Neural crest cell (in vitro differentiated cells): ENCODE results near the gene RAB37. TPM values are rescaled to one million over a fixed set of nuclear protein-coding genes. Genes with fewer than 3 reads are reported as not detected.

Source experiments
- DNase-seq: peaks from one replicate; pipeline ENCODE4 v3.0.0; 2021; ENCODE audit warnings: low read depth, mixed read lengths, low spot score
- H3K27ac Mint-ChIP-seq: one replicate; pipeline ENCODE4 v1.8.0; 2021; ENCODE audit warnings: mild to moderate bottlenecking, mixed read lengths; ENCODE audit not compliant: unreplicated experiment
- H3K27me3 Mint-ChIP-seq: 2 replicates; pipeline ENCODE4 v1.8.0; 2021; ENCODE audit warnings: low read depth, mild to moderate bottlenecking, mixed read lengths
- H3K36me3 Mint-ChIP-seq: 2 replicates; pipeline ENCODE4 v1.8.0; 2021; ENCODE audit warnings: low read depth, mild to moderate bottlenecking, mixed read lengths
- H3K4me1 Mint-ChIP-seq: 2 replicates; pipeline ENCODE4 v1.8.0; 2021; ENCODE audit warnings: mixed read lengths
- H3K4me3 Mint-ChIP-seq: one replicate; pipeline ENCODE4 v1.8.0; 2021; ENCODE audit warnings: mild to moderate bottlenecking, mixed read lengths
- H3K9me3 Mint-ChIP-seq: 2 replicates; pipeline ENCODE4 v1.8.0; 2021; ENCODE audit warnings: mixed read lengths
- total RNA-seq: library from RNA; stranded (reverse); gene quantifications from 2 replicates; pipeline ENCODE4 v1.2.1, GENCODE V29; 2021
- TF ChIP-seq, protein P1 (sequence below): fragments of 200-600 bp; sonication (generic); conservative IDR thresholded peaks from 2 replicates; pipeline ENCODE4 v1.5.0; 2021; ENCODE audit warnings: antibody characterized with exemption, mild to moderate bottlenecking

RAB37 gene
- total RNA-seq, 1 donor from 2014 or later = not detected

DNA sequence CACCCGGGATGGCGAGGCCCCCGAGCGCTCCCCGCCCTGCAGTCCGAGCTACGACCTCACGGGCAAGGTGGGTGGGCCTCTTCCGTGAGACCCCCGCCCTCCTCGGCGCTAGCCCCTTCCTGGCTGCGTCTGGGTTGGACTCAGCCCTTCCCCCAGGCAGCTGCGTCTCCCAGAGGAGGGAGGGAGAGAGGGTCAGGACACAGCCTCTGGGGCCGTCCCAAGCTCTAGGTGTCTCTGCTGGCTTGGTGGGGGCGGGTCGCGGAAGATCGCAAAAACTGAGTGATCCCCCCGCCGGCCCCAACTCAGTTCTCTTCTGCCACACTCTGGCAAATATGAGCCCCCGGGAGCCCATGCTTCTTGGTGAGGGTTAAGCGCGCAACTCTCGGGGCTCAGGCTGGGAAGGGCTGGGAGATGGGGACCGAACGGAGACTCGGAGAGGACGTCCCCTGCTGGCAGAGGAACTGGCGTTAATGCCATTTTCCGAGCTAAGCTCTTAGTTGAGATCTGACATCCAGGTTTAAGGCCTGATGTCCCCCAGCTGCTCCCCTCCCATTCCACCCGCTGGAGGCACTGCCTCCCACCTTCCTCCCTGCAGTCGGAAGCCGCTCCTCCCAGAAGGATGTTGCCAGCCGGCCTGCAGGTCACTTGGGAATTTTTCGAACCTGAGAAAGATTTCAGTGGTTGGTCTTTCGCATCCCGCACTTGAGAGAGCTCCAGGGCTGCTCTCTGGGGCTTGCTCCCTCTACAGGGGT is 419 bp downstream of the RAB37 start:
- H3K4me1 Mint-ChIP-seq = peaks cover 24% of the 10 kb centered on the region
- peak overlapping the region; percentile 31 for H3K4me3 Mint-ChIP-seq
- peaks cover 37% of the 10 kb centered on the region for H3K27me3 Mint-ChIP-seq
- TF ChIP-seq, protein P1, sequence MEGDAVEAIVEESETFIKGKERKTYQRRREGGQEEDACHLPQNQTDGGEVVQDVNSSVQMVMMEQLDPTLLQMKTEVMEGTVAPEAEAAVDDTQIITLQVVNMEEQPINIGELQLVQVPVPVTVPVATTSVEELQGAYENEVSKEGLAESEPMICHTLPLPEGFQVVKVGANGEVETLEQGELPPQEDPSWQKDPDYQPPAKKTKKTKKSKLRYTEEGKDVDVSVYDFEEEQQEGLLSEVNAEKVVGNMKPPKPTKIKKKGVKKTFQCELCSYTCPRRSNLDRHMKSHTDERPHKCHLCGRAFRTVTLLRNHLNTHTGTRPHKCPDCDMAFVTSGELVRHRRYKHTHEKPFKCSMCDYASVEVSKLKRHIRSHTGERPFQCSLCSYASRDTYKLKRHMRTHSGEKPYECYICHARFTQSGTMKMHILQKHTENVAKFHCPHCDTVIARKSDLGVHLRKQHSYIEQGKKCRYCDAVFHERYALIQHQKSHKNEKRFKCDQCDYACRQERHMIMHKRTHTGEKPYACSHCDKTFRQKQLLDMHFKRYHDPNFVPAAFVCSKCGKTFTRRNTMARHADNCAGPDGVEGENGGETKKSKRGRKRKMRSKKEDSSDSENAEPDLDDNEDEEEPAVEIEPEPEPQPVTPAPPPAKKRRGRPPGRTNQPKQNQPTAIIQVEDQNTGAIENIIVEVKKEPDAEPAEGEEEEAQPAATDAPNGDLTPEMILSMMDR = peak; percentile 55
- H3K36me3 Mint-ChIP-seq = no peaks in the 10 kb centered on the region
- DNase-seq = no peak
- no peaks in the 10 kb centered on the region for H3K9me3 Mint-ChIP-seq
- no peak overlapping the region for H3K27ac Mint-ChIP-seq

DNA sequence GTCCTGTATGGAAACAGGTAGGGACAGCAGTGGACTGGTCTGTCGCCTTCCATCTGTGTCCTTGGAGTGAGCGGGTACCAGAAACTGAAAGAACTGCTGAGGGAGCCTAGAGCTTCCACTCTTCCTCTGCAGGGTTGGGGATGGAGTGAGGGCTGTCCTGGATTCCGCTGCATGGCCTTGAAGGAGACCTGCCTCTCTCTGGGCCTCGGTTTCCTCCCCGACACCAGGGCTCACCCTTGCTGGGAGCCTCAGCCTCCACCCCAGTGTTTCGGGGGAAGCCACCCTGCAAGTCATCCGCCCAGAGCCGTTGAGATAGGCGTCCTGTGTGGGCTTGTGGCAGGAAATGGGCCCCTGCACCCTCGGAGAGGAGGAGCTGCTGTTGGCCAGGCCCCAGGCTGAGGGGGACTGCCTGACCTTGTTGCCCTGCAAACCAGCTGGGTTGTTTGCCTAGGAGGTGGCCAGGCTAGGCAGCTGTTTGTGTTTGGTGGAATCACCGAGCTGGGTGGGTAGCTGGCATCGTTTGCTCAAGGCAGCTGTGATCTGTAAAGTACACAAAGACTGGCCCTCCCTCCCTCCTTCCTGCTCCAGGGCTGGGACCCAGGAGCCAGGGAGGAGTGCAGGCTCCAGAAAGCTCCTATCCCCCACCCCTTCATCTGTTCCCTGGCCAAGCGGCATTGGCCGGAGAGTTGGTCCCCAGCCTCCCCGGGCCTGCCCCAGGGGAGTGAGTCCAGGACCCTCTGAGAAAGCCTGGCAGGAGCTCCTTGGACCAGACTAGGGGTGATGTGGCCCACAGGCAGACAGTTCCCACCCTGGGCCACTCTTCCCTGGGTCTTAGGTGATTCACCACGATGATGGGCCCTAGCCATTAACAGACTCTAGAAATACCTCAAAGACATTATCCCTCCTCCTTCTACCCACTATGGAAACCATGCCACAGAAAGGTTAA is 1.3 kb downstream of the RAB37 start:
- Mint-ChIP-seq H3K4me3 (no peak overlapping the region), H3K9me3 (no peaks in the 10 kb centered on the region), H3K27ac (no peak overlapping the region), H3K27me3 (peaks cover 42% of the 10 kb centered on the region), H3K36me3 (no peaks in the 10 kb centered on the region), H3K4me1 (peaks cover 28% of the 10 kb centered on the region)
- no peak for DNase-seq
- TF ChIP-seq, protein P1 = no peak

DNA sequence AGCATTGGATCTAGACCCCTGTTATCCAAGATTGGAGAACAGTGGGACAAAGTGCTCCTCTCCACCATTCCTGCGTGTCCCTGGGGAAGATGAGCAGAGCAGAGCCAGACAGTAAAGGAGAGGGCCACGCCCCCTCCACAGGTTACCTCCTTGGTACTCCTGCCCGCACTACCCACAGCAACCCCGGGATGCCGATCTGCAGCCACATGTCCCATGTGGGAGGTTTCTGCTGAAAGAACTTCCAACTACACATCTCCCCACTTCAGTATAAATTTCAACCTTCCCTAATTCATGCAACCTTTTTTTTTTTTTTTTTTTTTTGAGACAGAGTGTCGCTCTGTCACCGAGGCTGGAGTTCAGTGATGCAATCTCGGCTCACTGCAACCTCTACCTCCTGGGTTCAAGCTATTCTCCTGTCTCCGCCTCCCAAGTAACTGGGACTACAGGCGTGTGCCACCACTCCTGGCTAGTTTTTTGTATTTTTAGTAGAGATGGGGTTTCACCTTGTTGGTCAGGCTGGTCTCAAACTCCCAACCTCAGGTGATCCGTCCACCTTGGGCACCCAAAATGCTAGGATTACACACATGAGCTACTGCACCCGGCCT is 2.3 kb downstream of the RAB37 start:
- Mint-ChIP-seq H3K4me1 (peaks cover 33% of the 10 kb centered on the region), H3K4me3 (no peak overlapping the region), H3K27me3 (peaks cover 44% of the 10 kb centered on the region), H3K27ac (no peak overlapping the region), H3K36me3 (no peaks in the 10 kb centered on the region), H3K9me3 (no peaks in the 10 kb centered on the region)
- TF ChIP-seq, protein P1 = no peak
- DNase-seq = no peak

DNA sequence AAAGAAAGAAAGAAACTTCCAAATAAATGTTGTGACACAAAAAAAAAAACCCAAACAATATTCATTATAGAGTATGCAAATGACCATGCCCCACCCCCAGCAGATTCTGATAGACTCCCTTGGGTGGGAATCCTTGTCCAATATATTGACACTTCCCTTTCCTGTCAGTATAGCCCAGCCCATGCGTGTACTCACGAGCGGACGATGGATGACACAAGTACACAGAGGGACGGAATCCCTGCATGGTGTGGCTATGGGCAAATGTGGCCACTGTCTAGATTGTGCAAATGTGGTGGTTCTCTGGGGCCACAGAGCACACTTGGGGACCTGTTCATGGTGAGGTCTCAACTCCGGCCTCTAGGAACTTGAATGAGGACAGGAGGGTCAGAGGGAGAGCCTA is 3.1 kb downstream of the RAB37 start:
- no peaks in the 10 kb centered on the region for H3K36me3 Mint-ChIP-seq
- TF ChIP-seq, protein P1 = no peak
- no peak for DNase-seq
- no peaks in the 10 kb centered on the region for H3K9me3 Mint-ChIP-seq
- H3K4me1 Mint-ChIP-seq = peaks cover 38% of the 10 kb centered on the region
- H3K27me3 Mint-ChIP-seq = peaks cover 44% of the 10 kb centered on the region
- no peak overlapping the region for H3K27ac Mint-ChIP-seq
- H3K4me3 Mint-ChIP-seq = peak overlapping the region; percentile 24

DNA sequence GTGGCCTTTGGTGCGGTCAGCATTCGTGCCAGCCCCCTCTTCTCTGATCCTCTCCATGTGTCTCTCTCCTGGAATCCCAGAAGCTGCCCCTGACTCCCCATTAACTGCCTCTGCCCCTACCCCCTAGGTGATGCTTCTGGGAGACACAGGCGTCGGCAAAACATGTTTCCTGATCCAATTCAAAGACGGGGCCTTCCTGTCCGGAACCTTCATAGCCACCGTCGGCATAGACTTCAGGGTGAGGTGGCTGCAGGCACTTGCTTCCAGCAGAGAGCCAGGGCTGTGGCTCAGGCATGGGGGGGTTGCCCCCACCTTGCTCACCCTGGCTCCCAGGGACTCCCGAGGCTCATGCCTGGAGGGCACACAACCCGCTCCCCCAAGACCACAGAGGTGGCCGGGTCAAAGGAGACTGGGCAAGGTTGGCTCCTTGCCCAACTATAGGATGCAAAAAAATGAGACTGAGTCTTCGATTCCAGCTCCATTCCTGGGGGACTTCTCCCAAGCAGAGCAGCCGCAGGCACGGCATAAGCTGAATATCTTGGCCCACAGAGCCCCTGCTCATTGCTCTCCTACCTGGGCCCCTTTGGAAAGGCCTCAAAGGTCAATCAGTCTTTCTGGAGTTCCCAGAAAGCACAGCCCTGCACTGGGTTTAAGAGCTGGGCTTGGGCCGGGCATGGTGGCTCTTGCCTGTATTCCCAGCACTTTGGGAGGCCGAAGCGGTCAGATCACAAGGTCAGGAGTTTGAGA is 3.8 kb downstream of the RAB37 start:
- no peak overlapping the region for H3K4me3 Mint-ChIP-seq
- peaks cover 44% of the 10 kb centered on the region for H3K27me3 Mint-ChIP-seq
- DNase-seq = no peak
- H3K27ac Mint-ChIP-seq = no peak overlapping the region
- H3K4me1 Mint-ChIP-seq = peaks cover 38% of the 10 kb centered on the region
- no peaks in the 10 kb centered on the region for H3K9me3 Mint-ChIP-seq
- TF ChIP-seq, protein P1 = no peak
- no peaks in the 10 kb centered on the region for H3K36me3 Mint-ChIP-seq
